Activated CD4-positive, alpha-beta T cell treated with anti-CD3 and anti-CD28 coated beads, Interleukin-2, amount 50 U/mL, for 4 hours (primary cell): Measurements from ENCODE around the gene HSPG2.
A peak's percentile ranks its signal among the peaks of the same experiment; 100 is the strongest.
"Not testable (repeated sequence)": the region's sequence is repeated elsewhere in the genome, so short reads cannot be mapped to it uniquely, and the experiment has no call there.

Experiments
- DNase-seq, 2 experiments: peaks; one replicate each; pipeline ENCODE4 v3.0.0-alpha.2; 2020

HSPG2 gene

DNA sequence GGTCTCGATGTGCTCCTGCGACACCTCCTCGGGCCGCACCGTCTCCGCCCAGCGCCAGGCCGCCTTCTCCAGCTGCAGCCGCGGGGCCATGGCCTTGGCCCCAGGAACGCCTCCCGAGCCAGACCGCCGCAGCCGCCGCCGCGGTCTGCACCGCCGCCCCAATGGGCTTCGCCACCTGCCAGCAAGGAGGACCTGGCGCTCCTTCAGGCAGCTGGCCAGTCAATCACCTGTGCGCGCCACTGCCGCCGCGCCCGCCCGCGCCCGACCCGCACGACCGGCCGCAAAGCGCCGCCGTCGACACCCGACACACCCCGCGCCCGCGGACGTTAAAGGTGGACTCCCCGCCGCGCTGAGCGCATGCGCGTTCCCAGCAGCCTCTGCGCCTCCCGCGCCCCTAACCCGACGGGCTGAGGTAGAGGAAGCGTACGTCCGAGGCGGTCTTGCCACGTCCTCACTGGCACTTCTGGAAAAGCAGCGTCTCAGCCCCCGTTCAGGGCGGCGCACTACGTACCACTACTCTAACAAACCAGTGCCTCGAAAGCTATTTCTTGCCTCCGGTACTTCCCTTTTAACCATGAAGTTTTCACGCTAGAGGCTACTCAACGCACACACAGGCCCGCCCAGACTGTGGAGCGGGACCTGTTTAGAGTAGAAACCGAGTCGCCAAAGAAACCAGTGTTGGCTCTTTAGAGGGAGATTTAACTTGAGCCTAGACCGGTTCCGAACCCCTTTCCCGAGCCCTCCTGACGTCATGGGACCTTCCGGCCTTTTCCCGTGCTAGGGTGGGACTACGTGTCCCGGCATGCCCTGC lies 154.0 kb downstream of the HSPG2 start, which contains the start of gene USP48:
TSS of gene USP48 (minus strand) at position 282 of the 811 bp plus-strand sequence. CDS start at position 90, 192 bp downstream.
- DNase-seq, result peak; percentile 92 to 94

DNA sequence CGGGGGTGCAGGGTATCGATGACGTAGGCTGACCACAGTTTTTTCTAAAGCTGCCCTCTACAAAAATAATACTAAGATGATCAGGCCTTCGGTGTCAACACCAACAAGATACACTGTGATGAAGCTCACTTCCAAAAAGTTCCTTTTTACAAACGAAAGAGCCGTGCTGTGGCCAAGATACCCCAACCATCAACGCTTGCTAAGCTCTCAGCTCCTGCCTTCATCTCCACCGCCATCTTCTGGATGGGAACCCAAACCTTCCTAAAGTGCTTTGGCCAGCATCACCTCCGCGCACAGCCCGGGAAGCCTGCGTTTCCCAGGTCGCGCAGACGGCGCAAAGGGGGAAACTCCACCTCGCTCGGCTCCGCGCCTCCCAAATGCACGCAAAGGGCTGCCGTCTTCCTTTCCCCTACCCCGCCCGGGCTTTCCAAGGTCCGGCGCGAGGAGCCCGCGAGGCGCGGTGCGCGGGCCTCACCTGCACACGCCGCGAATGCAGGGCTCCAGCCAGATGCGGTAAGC lies 154.7 kb downstream of the HSPG2 start:
- DNase-seq, result peak; percentile 23 to 35

DNA sequence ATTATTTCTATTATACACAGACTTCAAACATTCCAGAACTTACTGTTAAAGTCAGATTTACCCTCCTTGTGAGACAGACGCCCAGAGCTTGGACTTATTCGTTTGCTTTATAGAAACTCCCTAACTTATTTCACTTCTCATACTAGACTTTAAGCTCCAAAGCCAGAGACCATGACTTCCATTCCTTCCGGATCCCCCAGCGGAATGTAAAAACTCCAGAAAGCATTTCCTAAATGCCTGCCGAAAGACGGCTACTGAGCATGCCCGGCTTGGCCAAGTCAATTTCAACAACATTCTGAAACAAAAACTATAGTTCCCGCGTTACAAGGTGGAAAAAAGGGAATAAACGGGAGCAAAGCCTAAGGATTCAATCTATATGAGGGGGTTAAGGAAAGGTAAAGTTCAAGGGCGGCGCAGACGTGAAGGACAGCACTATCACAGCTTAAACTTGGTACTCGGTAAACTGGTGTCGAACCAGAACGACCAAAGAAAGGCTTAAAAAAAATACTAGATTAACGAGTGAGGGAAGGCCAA lies 155.2 kb downstream of the HSPG2 start:
- no peak for DNase-seq

DNA sequence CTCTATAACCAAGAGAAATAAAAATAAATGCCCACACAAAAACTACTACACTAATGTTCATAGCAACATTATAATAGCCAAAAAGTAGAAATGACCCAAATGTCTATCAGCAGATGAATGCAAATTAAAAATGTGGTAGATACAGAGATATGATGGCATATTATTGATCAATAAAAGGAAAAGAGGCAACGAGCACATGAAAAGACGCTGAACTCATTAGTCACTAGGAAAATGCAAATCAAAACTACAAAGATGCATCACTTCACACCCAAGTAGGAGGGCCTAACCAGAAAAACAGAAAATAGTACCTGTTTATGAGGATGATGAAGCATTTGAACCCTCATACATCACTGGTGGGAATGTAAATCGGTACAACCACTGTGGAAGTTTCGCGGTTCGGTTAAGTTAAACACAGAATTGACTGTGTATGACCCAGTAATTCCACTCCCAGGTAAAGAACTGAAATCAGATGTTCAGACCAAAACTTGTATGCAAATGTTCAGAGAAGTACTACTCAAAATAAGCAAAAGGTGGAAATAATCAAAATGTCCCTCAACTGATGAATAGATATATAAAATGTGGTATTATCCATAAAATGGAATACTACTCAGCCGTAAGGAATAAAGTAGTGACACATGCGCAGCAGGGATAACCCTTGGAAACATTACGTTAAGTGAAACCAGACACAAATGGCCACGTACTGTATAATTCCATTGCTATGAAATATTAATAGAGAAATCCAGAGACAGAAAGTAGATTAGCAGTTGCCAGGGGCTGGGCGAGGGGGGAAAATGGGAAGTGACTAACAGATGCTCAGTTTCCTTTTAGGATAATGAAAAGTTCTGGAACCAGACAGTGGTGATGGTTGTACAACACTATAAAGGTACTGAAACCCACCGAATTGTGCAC lies 157.2 kb downstream of the HSPG2 start:
- DNase-seq, result peak; percentile 32 to 39

GRCh38 chr1:21778405-21778727 lies 158.7 kb downstream of the HSPG2 start:
- no peak for DNase-seq

GRCh38 chr1:21776925-21777324 lies 160.2 kb downstream of the HSPG2 start:
- not testable (repeated sequence) for DNase-seq

DNA sequence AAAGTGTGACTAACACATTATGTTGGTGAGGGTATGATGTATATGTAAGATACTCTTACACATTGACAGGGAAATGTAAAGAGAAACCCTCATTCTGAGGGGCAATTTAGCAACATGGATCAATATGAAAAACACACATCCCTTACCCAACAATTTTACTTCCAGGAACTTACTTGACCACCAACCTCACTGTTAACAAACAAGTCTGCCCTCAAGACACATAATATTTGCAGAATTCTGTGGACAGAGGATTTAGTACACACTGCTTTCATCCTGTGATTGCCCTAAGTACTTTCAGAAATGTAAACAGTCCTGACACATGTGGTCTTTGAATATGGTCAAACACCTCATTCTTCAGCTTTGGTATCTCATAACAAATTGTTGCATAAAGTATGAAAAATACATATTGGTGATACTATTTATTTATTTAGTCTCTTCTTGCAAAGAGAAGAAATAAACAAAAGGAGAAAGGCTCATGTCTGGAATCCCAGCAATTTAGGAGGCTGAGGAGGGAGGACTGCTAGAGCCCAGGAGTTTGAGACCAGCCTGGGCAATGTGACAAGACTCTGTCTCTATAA lies 161.0 kb downstream of the HSPG2 start:
- no peak for DNase-seq

- DNase-seq, result no peak
These were observed 161.6 kb downstream of the HSPG2 start for GRCh38 chr1:21775550-21775914.

DNA sequence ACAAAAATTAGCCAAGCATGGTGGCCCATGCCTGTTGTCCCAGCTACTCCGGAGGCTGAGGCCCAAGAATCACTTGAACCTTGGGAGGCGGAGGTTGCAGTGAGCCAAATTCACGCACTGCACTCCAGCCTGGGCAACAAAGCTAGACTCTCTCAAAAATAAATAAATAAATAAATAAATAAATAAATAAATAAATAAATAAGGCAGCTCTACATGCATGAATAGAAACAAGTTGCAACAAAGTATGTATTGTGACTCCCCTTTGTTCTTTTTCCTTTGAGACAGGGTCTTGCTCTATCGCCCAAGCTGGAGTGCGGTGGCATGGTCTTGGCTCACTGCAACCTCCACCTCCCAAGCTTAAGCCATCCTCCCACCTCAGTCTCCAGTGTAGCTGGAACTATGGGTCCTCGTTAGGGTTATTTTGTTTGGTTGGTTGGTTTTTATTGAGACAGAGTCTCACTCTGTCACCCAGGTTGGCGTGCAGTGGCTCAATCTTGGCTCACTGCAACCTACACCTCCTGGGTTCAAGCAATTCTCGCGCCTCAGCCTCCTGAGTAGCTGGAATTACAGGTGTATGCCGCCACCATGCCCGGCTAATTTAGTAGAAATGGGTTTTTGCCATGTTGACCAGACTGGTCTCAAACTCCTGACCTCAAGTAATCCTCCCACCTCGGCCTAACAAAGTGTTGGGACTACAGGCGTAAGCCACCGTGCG lies 162.1 kb downstream of the HSPG2 start:
- no peak for DNase-seq

GRCh38 chr1:21773585-21773984 lies 163.5 kb downstream of the HSPG2 start:
- no peak for DNase-seq
